H1 (cell line): ENCODE measurements around the gene FBN1. TPM values are rescaled to one million over a fixed set of nuclear protein-coding genes. Genes with fewer than 3 reads are reported as not detected.

Experiments
- CHD7 ChIP-seq: fragments of 300-600 bp; sonication (generic); IDR thresholded peaks from 2 replicates; pipeline ENCODE4 v1.7.1; 2012; ENCODE audit warnings: low read length, moderate library complexity, mild to moderate bottlenecking, inconsistent platforms; ENCODE audit not compliant: insufficient replicate concordance
- SIX5 ChIP-seq: IDR thresholded peaks from 2 replicates; pipeline ENCODE4 v1.6.1; 2011; ENCODE audit warnings: mild to moderate bottlenecking, low read depth, low read length
- polyA plus RNA-seq, 7 experiments: library from polyadenylated mRNA; depleted of rRNA in 3 of 7; stranded (reverse) in 5 of 7; unstranded in 2 of 7; fragments of >200 nt in 5 of 7; fragments of 200-250 nt in 2 of 7; gene quantifications; 1 replicate in 5 of 7; 2 replicates in 1 of 7; 4 replicates in 1 of 7; pipeline versions ENCODE4 v1.2.1 to v1.2.3, GENCODE V29; 2011 to 2013; ENCODE audit warnings: missing spikeins in 2 of 7, mixed read lengths in 2 of 7
- total RNA-seq: library from RNA; stranded (reverse); fragmentation: NEBNext Ultra II Directional; extraction: Animal tissue kit (Norgen Biotek cat#: 25700); gene quantifications from 2 replicates; pipeline ENCODE4 v1.2.1, GENCODE V29; 2021

The FBN1 gene
- total and polyA plus RNA-seq, 2 of the 8 experiments (the other 6 are each of a cell fraction or from before 2014, with no cell fraction given): 3.0 to 4.0 TPM

GRCh38 chr15:48564690-48565089, 80.8 kb downstream of the FBN1 start (continued):
- no peak for TF ChIP-seq CHD7
- TF ChIP-seq SIX5: no peak
